ENCODE measurements around the gene RETN. TPM values are rescaled to one million over a fixed set of nuclear protein-coding genes. Genes with fewer than 3 reads are reported as not detected.

Gene RETN
- polyA plus RNA-seq, 1 of the 3 experiments (the other 2 are of a cell fraction), result not detected

GRCh38 chr19:7644550-7644877, 24.3 kb upstream of the RETN start:
- WGBS (ENCODE audit: low lambda C conversion rate), result 43% methylated on average over 9 of the region's 20 CpGs
- no peak overlapping the region for H3K4me3 ChIP-seq (ENCODE audit: low read depth in 2 of 2, low read length in 1 of 2)
- H3K36me3 ChIP-seq (replicated peaks in 1 of 2; ENCODE audit: control insufficient read depth in 1 of 2, insufficient read depth in 2 of 2, low read length in 1 of 2), result no peaks in the 10 kb centered on the region
- H3K9me2 ChIP-seq, result no peaks in the 10 kb centered on the region
- H2AFZ ChIP-seq (ENCODE audit: low read depth), result no peak overlapping the region
- H3K4me1 ChIP-seq (ENCODE audit: control insufficient read depth in 1 of 2, insufficient read depth in 2 of 2, low read depth in 1 of 2, low read length in 1 of 2), result no peaks in the 10 kb centered on the region
- DNase-seq, result peak; percentile 18
- no peaks in the 10 kb centered on the region for H3F3A ChIP-seq (replicated peaks; ENCODE audit: insufficient read depth)
- POLR2A ChIA-PET, result interaction anchor here (1.2 kb wide), 1 partner anchor 15 kb away, joined by 5 read pairs; the partner anchor contains the start of genes PET100 and XAB2
- no peak overlapping the region for H3K4me2 ChIP-seq
- CTCF ChIA-PET, result interaction anchor here (0.8 to 1.6 kb wide), 4 partner anchors 9 to 156 kb away, joined by 3 to 8 read pairs (median 5); partner anchors contain the start of gene TRAPPC5
- no peak for TF ChIP-seq NFIC (IDR thresholded peaks at IDR 0.05; ENCODE audit: borderline replicate concordance)
- no peak for TF ChIP-seq CHD2 (IDR thresholded peaks at IDR 0.05; ENCODE audit: low read length, partially characterized antibody)
- TF ChIP-seq, protein P1, sequence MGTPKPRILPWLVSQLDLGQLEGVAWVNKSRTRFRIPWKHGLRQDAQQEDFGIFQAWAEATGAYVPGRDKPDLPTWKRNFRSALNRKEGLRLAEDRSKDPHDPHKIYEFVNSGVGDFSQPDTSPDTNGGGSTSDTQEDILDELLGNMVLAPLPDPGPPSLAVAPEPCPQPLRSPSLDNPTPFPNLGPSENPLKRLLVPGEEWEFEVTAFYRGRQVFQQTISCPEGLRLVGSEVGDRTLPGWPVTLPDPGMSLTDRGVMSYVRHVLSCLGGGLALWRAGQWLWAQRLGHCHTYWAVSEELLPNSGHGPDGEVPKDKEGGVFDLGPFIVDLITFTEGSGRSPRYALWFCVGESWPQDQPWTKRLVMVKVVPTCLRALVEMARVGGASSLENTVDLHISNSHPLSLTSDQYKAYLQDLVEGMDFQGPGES (IDR thresholded peaks at IDR 0.05; ENCODE audit: low read depth, low read length), result no peak
- TF ChIP-seq, protein P2, sequence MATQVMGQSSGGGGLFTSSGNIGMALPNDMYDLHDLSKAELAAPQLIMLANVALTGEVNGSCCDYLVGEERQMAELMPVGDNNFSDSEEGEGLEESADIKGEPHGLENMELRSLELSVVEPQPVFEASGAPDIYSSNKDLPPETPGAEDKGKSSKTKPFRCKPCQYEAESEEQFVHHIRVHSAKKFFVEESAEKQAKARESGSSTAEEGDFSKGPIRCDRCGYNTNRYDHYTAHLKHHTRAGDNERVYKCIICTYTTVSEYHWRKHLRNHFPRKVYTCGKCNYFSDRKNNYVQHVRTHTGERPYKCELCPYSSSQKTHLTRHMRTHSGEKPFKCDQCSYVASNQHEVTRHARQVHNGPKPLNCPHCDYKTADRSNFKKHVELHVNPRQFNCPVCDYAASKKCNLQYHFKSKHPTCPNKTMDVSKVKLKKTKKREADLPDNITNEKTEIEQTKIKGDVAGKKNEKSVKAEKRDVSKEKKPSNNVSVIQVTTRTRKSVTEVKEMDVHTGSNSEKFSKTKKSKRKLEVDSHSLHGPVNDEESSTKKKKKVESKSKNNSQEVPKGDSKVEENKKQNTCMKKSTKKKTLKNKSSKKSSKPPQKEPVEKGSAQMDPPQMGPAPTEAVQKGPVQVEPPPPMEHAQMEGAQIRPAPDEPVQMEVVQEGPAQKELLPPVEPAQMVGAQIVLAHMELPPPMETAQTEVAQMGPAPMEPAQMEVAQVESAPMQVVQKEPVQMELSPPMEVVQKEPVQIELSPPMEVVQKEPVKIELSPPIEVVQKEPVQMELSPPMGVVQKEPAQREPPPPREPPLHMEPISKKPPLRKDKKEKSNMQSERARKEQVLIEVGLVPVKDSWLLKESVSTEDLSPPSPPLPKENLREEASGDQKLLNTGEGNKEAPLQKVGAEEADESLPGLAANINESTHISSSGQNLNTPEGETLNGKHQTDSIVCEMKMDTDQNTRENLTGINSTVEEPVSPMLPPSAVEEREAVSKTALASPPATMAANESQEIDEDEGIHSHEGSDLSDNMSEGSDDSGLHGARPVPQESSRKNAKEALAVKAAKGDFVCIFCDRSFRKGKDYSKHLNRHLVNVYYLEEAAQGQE (IDR thresholded peaks at IDR 0.05; ENCODE audit: low read depth, low read length), result no peak
- no peak for TF ChIP-seq YY1 (IDR thresholded peaks at IDR 0.05; ENCODE audit: low read depth)
- no peak for TF ChIP-seq JUND (IDR thresholded peaks at IDR 0.05)
- no peak for TF ChIP-seq GABPA (IDR thresholded peaks at IDR 0.05; ENCODE audit: low read depth)
- TF ChIP-seq, protein P3, sequence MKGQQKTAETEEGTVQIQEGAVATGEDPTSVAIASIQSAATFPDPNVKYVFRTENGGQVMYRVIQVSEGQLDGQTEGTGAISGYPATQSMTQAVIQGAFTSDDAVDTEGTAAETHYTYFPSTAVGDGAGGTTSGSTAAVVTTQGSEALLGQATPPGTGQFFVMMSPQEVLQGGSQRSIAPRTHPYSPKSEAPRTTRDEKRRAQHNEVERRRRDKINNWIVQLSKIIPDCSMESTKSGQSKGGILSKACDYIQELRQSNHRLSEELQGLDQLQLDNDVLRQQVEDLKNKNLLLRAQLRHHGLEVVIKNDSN (IDR thresholded peaks at IDR 0.05; ENCODE audit: borderline replicate concordance, low read depth), result no peak
- no peak for TF ChIP-seq SMC3 (IDR thresholded peaks at IDR 0.05; ENCODE audit: low read depth, low read length)
- no peak for TF ChIP-seq GATA2 (CRISPR knock-in tag; IDR thresholded peaks at IDR 0.05)
- TF ChIP-seq RAD21 (IDR thresholded peaks at IDR 0.05; ENCODE audit: low read length), result no peak
- TF ChIP-seq, protein P4, sequence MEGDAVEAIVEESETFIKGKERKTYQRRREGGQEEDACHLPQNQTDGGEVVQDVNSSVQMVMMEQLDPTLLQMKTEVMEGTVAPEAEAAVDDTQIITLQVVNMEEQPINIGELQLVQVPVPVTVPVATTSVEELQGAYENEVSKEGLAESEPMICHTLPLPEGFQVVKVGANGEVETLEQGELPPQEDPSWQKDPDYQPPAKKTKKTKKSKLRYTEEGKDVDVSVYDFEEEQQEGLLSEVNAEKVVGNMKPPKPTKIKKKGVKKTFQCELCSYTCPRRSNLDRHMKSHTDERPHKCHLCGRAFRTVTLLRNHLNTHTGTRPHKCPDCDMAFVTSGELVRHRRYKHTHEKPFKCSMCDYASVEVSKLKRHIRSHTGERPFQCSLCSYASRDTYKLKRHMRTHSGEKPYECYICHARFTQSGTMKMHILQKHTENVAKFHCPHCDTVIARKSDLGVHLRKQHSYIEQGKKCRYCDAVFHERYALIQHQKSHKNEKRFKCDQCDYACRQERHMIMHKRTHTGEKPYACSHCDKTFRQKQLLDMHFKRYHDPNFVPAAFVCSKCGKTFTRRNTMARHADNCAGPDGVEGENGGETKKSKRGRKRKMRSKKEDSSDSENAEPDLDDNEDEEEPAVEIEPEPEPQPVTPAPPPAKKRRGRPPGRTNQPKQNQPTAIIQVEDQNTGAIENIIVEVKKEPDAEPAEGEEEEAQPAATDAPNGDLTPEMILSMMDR (IDR thresholded peaks at IDR 0.05), result no peak
- no peak for TF ChIP-seq RCOR1 (IDR thresholded peaks at IDR 0.05; ENCODE audit: low read length)
- no peak for TF ChIP-seq TCF12 (IDR thresholded peaks at IDR 0.05)
- TF ChIP-seq, protein P5, sequence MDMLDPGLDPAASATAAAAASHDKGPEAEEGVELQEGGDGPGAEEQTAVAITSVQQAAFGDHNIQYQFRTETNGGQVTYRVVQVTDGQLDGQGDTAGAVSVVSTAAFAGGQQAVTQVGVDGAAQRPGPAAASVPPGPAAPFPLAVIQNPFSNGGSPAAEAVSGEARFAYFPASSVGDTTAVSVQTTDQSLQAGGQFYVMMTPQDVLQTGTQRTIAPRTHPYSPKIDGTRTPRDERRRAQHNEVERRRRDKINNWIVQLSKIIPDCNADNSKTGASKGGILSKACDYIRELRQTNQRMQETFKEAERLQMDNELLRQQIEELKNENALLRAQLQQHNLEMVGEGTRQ (IDR thresholded peaks at IDR 0.05; ENCODE audit: borderline replicate concordance, low read depth, low read length), result no peak
- no peak for TF ChIP-seq FOXM1 (IDR thresholded peaks at IDR 0.05; ENCODE audit: low read depth)
- no peak for TF ChIP-seq NRF1 (IDR thresholded peaks at IDR 0.05; ENCODE audit: low read depth, low read length)
- TF ChIP-seq MEF2A (IDR thresholded peaks at IDR 0.05; ENCODE audit: borderline replicate concordance, low read depth), result no peak
- TF ChIP-seq FOSL2 (IDR thresholded peaks at IDR 0.05; ENCODE audit: borderline replicate concordance, low read depth), result no peak
- TF ChIP-seq ZBTB33 (IDR thresholded peaks at IDR 0.05; ENCODE audit: borderline replicate concordance, low read depth), result no peak
- H3K9me3 ChIP-seq, result no peaks in the 10 kb centered on the region
- peaks cover 37% of the 10 kb centered on the region for H3K27me3 ChIP-seq (ENCODE audit: insufficient read depth)
- H4K20me1 ChIP-seq (ENCODE audit: insufficient read depth), result no peaks in the 10 kb centered on the region
- no peaks in the 10 kb centered on the region for H3K79me2 ChIP-seq (ENCODE audit: insufficient read depth)
- no peak overlapping the region for H3K9ac ChIP-seq
- no peak overlapping the region for H3K27ac ChIP-seq (ENCODE audit: low read depth in 2 of 2, low read length in 1 of 2)

Measured in SK-N-SH (cell line).